GM12891 (cell line): ENCODE data around the gene ZBTB4.

Experiments
- POLR2A ChIP-seq: IDR thresholded peaks from 2 replicates; pipeline ENCODE4 v1.6.1; 2011; ENCODE audit warnings: low read depth, low read length, control low read depth
- POLR2AphosphoS5 ChIP-seq: IDR thresholded peaks from 2 replicates; pipeline ENCODE4 v1.6.1; 2011; ENCODE audit warnings: low read depth, low read length, control low read depth
- TAF1 ChIP-seq: IDR thresholded peaks from 2 replicates; pipeline ENCODE4 v1.6.1; 2011; ENCODE audit warnings: low read depth, low read length, control low read depth

DNA sequence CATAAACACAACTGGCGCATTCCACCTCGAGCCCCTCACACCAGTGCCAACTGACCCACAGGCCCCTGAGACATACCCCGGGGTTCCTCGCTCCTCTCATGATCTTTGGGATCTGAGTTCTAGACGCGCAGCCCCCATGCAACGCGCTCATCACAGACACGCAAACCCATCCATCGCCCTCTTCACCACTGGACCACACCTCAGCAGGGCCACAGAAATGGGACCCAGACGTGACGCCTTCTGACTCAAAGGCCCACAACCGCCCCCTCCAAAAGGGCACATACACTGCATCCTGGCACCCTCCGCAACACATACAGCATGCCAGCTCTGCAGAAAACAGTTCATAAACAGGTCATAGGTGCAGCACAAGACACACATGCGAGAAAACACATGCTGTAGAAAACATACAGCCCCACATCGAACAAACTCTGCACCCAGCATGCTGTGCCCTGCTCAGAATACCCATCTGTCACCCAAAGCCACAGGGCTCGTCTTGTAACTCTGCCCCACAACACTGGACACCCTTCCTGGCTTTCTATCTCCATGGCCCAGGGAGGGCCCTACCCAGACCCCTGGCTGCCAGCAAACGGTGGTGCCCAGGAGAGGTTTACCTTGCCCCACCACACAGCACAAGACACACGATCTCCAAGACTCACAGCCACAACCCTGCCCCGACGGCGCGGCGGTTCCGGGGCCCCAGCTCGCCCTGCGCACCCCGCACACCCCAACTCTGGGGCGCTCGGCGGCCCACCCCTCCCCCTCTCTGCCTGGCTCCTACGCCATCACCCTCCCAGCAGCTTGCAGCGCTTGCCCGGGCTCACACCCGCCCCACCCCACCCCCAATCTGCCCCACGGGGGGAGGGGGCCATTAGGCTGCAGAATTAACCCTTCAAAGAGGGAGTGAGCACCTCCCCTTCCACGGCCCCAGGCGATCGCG lies 887 bp downstream of the ZBTB4 start:
- TF ChIP-seq POLR2A (no peak), POLR2AphosphoS5 (no peak), TAF1 (no peak)
